SKM-1 treated with dmso at 0.1 percent for 144 hours (cell line): ENCODE data around the gene P3H3.
A peak's percentile ranks its signal among the peaks of the same experiment; 100 is the strongest.
"Not testable (repeated sequence)": the region's sequence is repeated elsewhere in the genome, so short reads cannot be mapped to it uniquely, and the experiment has no call there.

ENCODE experiments used
- DNase-seq: peaks from one replicate; lab custom pipeline; 2025; ENCODE audit not compliant: unreplicated experiment; lab: John Stamatoyannopoulos, UW

The P3H3 gene

GRCh38 chr12:6865307-6865706 lies 37.1 kb downstream of the P3H3 start:
- not testable (repeated sequence) for DNase-seq

DNA sequence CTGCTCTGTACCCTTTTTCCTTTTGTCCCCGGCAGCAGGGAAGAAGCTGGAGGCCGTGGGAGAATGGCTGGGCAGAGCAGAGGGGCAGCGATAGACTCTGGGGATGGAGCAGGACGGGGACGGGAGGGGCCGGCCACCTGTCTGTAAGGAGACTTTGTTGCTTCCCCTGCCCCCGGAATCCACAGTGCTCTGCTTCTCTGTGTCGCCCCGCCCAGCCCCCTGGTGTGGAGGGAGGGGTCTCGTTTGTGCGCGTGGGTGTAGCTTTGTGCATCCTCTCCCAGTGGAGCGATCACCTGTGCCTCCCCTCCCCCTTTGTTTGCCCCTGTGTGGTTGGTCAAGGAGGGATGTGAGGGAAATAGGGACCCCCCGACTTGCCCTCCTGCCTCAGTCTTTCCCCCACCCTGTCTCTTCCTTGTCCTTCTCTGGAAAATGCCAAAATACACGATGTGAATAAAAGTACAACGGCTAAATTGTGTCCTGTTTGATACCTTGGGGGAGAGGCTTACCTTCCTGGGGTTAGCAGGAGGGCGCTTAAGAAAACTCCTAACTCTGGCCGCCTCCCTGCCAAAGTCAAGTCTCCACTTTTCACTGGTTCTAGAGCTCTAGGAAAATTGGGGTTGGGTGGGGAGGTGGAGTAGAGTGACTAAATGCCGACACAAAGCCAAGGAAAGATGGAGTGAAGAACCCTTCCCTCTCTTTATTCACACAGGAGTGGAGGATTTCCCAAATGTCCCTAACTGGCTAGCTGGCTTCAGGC lies 38.1 kb downstream of the P3H3 start:
- DNase-seq: no peak

DNA sequence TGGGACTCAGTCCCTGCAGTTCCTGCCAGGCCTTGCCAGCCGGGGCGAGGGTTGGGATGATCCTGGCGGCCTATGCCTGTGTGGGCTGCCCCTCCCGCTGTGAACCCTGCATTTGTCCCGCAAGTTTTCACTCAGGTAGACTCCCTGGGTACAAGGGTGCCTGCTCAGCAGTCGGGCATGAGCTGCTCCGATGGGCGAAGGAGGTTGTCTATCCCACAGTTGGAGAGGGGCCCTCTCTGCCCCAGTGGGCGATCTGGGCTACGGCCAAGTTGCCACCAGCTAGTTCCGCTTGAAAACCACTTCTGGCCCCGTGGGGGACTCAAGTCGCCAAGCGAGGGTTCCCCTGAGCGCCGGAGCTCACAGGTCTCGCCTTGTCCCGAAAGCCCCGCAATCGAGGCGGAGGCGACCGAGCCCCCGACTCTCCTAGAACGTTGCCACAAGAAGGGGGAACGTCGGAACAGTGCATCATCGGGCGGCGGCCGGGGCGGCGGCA lies 38.8 kb downstream of the P3H3 start:
- no peak for DNase-seq

DNA sequence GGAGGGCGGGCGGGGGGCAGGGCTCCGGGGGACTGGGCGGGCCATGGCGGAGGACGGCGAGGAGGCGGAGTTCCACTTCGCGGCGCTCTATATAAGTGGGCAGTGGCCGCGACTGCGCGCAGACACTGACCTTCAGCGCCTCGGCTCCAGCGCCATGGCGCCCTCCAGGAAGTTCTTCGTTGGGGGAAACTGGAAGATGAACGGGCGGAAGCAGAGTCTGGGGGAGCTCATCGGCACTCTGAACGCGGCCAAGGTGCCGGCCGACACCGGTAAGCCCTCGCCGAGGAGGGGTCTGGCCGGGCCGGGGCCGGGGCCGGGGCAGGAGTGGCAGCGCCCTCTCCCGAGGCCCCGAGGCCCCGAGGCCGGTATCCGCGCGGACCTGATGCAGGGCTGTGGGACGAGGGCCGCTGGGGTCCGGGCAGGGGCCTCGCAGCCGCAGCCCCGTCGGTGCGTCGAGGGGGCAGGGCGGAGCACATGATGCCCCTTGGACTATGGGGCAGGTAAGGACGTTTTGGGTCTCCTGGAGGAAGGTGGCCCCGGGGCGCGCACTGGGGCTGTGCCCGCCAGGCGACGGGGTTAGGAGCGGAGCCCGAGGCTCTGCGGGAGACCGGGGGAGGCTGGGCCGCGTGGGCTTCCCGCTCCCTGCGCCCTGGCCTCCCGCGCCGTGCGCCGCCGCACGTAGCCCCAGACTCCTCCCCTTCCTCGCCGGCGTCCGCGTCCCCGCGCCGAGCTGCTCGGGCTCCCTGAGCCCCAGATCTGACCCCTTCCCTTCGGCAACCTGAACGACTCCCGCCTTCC lies 39.4 kb downstream of the P3H3 start, which contains the start of gene TPI1:
Gene TPI1, plus strand, starts transcription at position 119 of the 798 bp plus-strand sequence. Its CDS starts 36 bp downstream, at position 155.
- DNase-seq: peak; percentile 27

GRCh38 chr12:6868211-6869048 lies 40.2 kb downstream of the P3H3 start:
- no peak for DNase-seq

- DNase-seq: peak; percentile 24
These were observed 41.1 kb downstream of the P3H3 start for GRCh38 chr12:6869049-6870021.

DNA sequence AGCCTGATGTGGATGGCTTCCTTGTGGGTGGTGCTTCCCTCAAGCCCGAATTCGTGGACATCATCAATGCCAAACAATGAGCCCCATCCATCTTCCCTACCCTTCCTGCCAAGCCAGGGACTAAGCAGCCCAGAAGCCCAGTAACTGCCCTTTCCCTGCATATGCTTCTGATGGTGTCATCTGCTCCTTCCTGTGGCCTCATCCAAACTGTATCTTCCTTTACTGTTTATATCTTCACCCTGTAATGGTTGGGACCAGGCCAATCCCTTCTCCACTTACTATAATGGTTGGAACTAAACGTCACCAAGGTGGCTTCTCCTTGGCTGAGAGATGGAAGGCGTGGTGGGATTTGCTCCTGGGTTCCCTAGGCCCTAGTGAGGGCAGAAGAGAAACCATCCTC lies 42.1 kb downstream of the P3H3 start:
- DNase-seq: not testable (repeated sequence)

DNA sequence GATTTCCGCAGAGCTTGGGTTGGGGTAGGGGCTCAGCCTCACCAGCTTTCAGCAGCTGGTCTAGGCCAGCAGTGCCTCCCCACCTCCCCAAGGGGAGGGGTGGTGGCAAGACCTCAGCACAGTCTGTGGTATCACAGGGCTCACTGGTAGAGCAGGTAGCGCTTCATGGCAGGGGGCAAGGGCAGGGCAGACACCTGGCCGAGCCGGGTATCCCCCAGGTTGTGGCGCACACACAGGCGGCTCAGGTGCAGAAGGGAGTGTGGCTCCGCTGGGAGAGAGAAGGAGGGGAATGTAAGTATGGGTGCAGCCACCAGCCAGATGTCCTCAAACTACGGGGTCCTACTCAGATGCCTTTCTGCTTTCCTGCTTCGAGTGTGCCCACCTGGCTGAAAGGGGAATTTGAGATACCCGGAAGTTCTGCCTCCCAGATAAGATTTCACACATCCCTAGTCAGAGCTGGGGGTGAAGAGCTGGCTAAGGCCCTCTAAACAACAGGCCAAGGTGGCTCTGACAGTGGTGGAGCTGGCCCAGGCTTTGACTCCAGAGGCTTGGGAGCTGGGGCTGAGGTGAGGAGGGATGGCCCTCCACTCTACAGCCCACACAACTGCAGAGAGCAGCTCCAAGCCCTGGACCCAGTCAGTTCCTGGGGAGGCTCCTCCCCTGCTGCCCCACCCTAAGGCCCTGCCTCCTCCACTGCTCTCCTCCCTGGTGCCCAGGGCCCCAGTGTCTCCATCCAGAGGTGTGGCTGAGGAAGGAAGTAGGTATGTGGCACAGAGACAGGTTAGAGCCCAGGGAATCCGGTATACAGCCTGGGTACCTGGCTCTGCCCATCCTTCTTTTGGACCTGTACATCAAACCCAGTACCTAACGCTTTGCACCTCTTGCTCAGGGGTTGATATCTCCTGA lies 43.1 kb downstream of the P3H3 start:
- DNase-seq: no peak

DNA sequence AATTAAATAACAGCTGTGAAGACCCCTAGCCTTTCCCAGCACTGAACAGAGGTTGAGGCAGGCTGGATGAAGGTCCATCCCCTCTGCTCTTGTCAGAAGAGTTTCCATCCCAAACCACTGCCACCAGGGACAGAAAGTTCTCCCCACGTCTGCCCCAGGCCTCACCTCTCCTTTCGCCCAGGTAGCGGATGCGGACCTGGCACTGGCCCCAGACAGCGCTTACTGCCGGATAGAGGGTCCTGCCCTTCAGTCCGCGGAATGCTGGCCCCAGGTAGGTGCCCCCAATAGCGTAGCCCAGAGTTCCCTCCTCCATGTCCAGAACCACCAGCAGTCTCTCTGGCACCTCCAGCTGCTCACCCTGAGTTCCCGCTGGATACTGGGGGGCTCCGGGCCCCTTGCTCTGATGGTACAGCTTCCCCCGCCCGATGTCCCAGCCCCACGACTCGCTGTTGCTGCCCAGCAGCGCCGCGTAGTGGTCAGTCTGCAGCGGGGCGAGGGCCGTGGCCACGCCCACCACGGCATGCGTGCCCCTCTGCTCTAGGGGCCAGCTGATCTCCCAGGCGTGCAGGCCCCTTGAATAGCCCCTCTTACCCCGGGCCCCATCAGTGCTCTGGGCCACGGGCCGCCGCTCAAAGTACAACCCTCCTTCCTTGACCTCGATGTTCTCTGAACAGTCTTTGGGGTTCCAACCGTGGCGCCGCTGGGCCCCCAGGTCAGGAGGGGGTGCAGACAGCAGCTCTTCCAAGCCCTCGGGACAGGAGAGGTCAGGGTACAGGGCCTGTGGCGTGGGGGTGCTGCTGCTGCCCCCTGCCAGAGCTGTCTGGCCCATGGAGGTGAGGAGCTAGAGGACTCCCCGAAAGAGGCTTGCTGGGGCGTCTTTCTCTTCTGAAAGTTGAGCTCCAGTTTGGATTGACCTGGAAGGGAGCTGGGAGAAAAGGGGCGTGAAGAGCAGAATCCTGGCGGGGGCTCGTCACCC lies 44.2 kb downstream of the P3H3 start:
- no peak for DNase-seq

- peak; percentile 78 for DNase-seq
These were observed 45.1 kb downstream of the P3H3 start, which contains the start of gene SPSB2 for GRCh38 chr12:6873094-6874014. TSS of gene SPSB2 (minus strand) at chr12:6873303. CDS start at chr12:6872901, 402 bp downstream.

GRCh38 chr12:6874015-6874368 lies 45.8 kb downstream of the P3H3 start:
- not testable (repeated sequence) for DNase-seq

DNA sequence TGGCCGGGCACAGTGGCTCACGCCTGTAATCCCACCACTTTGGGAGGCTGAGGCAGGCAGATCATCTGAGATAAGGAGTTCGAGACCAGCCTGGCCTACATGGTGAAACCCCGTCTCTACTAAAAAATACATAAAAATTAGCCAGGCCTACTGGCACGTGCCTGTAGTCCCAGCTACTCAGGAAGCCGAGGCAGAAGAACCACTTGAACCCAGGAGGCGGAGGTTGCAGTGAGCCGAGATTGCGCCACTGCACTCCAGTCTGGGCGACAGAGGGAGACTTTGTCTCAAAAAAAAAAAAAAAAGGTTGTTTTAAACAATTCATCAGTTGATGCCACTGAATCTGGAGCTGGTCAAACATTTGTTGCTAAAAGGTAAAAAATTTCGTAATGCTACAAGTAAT lies 51.6 kb downstream of the P3H3 start:
- DNase-seq: not testable (repeated sequence)

DNA sequence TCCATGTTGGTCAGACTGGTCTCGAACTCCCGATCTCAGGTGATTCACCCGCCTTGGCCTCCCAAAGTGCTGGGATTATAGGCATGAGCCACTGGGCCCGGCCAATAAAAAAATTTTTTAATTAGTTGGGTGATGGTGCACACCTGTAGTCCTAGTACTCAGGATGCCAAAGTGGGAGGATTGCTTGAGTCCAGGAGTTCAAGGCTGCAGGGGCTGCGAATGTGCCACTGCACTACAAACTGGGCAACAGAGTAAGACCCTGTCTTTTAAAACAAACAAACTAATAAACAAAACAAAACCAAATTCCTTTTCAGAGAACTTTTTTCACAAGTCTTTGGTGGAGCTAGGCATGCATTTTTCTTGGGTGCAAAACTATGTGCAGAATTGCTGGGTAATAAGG lies 55.0 kb downstream of the P3H3 start:
- no peak for DNase-seq

DNA sequence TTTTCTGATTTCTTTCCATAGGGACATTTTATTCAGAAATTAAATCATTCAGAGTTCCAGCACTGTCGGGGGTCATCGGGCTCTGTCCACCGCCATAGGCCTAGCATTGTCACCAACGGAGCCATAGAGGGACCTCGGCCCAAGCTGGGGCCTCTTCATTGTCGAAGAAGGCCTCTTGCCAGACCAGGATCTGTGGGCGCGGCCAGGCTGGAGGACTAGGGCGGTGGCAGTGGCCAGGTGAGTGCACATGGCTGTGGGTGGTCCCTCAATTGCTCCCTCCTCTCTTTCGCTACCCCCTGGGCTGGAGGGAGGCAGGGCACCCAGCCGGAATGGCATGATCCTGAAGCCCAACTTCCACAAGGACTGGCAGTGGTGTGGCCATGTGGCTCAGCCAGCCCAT lies 55.5 kb downstream of the P3H3 start:
- DNase-seq: no peak

GRCh38 chr12:6884539-6884938 lies 56.3 kb downstream of the P3H3 start:
- no peak for DNase-seq

DNA sequence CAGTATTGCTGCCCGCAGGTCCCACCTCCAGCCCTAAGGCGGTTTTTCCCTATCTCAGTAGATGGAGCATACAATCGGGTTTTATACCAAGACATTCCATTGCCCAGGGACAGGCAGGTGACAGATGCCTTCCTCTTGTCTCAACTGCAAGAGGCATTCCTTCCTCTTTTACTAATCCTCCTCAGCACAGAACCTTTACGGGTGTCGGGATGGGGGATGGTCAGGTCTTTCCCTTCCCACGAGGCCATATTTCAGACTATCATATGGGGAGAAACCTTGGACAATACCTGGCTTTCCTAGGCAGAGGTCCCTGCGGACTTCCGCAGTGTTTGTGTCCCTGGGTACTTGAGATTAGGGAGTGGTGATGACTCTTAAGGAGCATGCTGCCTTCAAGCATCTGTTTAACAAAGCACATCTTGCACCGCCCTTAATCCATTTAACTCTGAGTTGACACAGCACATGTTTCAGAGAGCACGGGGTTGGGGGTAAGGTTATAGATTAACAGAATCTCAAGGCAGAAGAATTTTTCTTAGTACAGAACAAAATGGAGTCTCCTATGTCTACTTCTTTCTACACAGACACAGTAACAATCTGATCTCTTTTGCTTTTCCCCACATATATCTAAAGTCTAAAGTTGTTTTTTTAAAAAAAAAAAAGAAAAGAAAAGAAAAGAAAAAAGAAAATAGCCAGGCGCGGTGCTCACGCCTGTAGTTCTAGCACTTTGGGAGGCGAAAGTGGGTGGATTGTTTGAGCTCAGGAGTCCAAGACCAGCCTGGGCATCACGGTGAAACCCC lies 58.2 kb downstream of the P3H3 start:
- DNase-seq: not testable (repeated sequence)
